MCF 10A (cell line): ENCODE data around the gene CST9. TPM values are rescaled to one million over a fixed set of nuclear protein-coding genes. Genes with fewer than 3 reads are reported as not detected.

Experiments
- BruUV-seq: library from RNA; stranded (reverse); fragments of 400-500 nt; replicated peaks from 2 replicates; lab custom pipeline; 2021; lab: Mats Ljungman, UMichigan
- CTCF ChIA-PET: fragments of 300-600 bp; sonication (Branson Sonifier 250); formaldehyde crosslinking; extraction: SDS; loops from one replicate; lab custom pipeline; 2021; ENCODE audit warnings: antibody characterized with exemption, inconsistent platforms; lab: Yijun Ruan, JAX
- POLR2A ChIA-PET: fragments of 300-600, 350-650 bp; sonication (Branson Sonifier 250); formaldehyde crosslinking; extraction: SDS; loops from one replicate; lab custom pipeline; 2020; ENCODE audit warnings: antibody characterized with exemption, inconsistent platforms; lab: Yijun Ruan, JAX
- DNase-seq: peaks from one replicate; pipeline ENCODE4 v3.0.0-alpha.2; 2018; ENCODE audit not compliant: unreplicated experiment
- H3K27ac Mint-ChIP-seq: one replicate; pipeline ENCODE4 v1.8.0; 2022; ENCODE audit warnings: mild to moderate bottlenecking, low read depth, mixed read lengths; ENCODE audit not compliant: unreplicated experiment
- H3K27me3 Mint-ChIP-seq: one replicate; pipeline ENCODE4 v1.8.0; 2022; ENCODE audit warnings: mixed read lengths; ENCODE audit not compliant: insufficient read depth, unreplicated experiment
- H3K36me3 Mint-ChIP-seq: one replicate; pipeline ENCODE4 v1.8.0; 2022; ENCODE audit warnings: mild to moderate bottlenecking, moderate library complexity, mixed read lengths; ENCODE audit not compliant: insufficient read depth, unreplicated experiment
- H3K4me1 Mint-ChIP-seq: one replicate; pipeline ENCODE4 v1.8.0; 2022; ENCODE audit warnings: mixed read lengths; ENCODE audit not compliant: insufficient read depth, unreplicated experiment
- H3K4me3 Mint-ChIP-seq: one replicate; pipeline ENCODE4 v1.8.0; 2022; ENCODE audit warnings: mild to moderate bottlenecking, moderate library complexity, mixed read lengths; ENCODE audit not compliant: unreplicated experiment
- H3K9me3 Mint-ChIP-seq: one replicate; pipeline ENCODE4 v1.8.0; 2022; ENCODE audit warnings: mixed read lengths; ENCODE audit not compliant: unreplicated experiment
- intact Hi-C: fragments of 100-400 bp; cut with micrococcal nuclease; formaldehyde crosslinking; loops from 2 replicates; pipeline ENCODE4 v1.14.1; 2022
- total RNA-seq: library from RNA; stranded (reverse); gene quantifications from 2 replicates; pipeline ENCODE4 v1.2.3, GENCODE V29; 2022
- TF ChIP-seq, protein P1 (sequence below): fragments of 200-600 bp; IDR thresholded peaks from one replicate; pipeline ENCODE4 v1.8.0; 2022; ENCODE audit warnings: antibody characterized with exemption, mild to moderate bottlenecking; ENCODE audit not compliant: unreplicated experiment

The CST9 gene
- total RNA-seq, 1 experiment from 2014 or later, result not detected

GRCh38 chr20:23598481-23598880, 7.2 kb downstream of the CST9 start:
- CTCF ChIA-PET, result interaction anchor here (0.5 to 17.1 kb wide), 5 partner anchors 9 to 157 kb away, joined by 3 to 541 read pairs (median 5); partner anchors contain the start of gene CSTL1
- Mint-ChIP-seq H3K4me3 (no peak overlapping the region), H3K36me3 (no peaks in the 10 kb centered on the region), H3K4me1 (peaks cover 10% of the 10 kb centered on the region), H3K27ac (no peak overlapping the region), H3K9me3 (no peaks in the 10 kb centered on the region), H3K27me3 (no peaks in the 10 kb centered on the region)
- no TSS peak for BruUV-seq
- POLR2A ChIA-PET, result interaction anchor here (0.9 to 1.2 kb wide), 2 partner anchors 155 to 237 kb away, joined by 3 to 4 read pairs; partner anchors contain the start of gene GZF1
- TF ChIP-seq, protein P1, sequence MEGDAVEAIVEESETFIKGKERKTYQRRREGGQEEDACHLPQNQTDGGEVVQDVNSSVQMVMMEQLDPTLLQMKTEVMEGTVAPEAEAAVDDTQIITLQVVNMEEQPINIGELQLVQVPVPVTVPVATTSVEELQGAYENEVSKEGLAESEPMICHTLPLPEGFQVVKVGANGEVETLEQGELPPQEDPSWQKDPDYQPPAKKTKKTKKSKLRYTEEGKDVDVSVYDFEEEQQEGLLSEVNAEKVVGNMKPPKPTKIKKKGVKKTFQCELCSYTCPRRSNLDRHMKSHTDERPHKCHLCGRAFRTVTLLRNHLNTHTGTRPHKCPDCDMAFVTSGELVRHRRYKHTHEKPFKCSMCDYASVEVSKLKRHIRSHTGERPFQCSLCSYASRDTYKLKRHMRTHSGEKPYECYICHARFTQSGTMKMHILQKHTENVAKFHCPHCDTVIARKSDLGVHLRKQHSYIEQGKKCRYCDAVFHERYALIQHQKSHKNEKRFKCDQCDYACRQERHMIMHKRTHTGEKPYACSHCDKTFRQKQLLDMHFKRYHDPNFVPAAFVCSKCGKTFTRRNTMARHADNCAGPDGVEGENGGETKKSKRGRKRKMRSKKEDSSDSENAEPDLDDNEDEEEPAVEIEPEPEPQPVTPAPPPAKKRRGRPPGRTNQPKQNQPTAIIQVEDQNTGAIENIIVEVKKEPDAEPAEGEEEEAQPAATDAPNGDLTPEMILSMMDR, result no peak
- no peak for DNase-seq
- intact Hi-C loops, result no loop called here

- no TSS peak for BruUV-seq
- peak; percentile 32 for DNase-seq
- H3K27ac Mint-ChIP-seq, result no peak overlapping the region
- no peaks in the 10 kb centered on the region for H3K36me3 Mint-ChIP-seq
- ChIA-PET CTCF (interaction anchor here (4.2 to 17.1 kb wide), 2 partner anchors 10 to 155 kb away, joined by 18 to 541 read pairs; partner anchors contain the start of gene CSTL1), POLR2A (interaction anchor here (0.7 kb wide), 1 partner anchor 10 kb away, joined by 3 read pairs; no protein-coding TSS in a partner anchor)
- no peaks in the 10 kb centered on the region for H3K27me3 Mint-ChIP-seq
- H3K4me1 Mint-ChIP-seq, result peaks cover 10% of the 10 kb centered on the region
- H3K9me3 Mint-ChIP-seq, result no peaks in the 10 kb centered on the region
- H3K4me3 Mint-ChIP-seq, result no peak overlapping the region
- TF ChIP-seq, protein P1, result no peak
- intact Hi-C loops, result no loop called here
Observed at GRCh38 chr20:23596579-23597250, 9.0 kb downstream of the CST9 start.

GRCh38 chr20:23595941-23596340, 9.8 kb downstream of the CST9 start:
- ChIA-PET POLR2A (interaction anchor here (0.6 to 0.7 kb wide), 3 partner anchors 9 to 890 kb away, joined by 3 read pairs; no protein-coding TSS in a partner anchor), CTCF (interaction anchor here (4.2 to 17.1 kb wide), 2 partner anchors 11 to 154 kb away, joined by 18 to 541 read pairs; partner anchors contain the start of gene CSTL1)
- Mint-ChIP-seq H3K4me1 (peaks cover 10% of the 10 kb centered on the region), H3K36me3 (no peaks in the 10 kb centered on the region), H3K27ac (no peak overlapping the region), H3K4me3 (no peak overlapping the region), H3K27me3 (no peaks in the 10 kb centered on the region), H3K9me3 (no peaks in the 10 kb centered on the region)
- no TSS peak for BruUV-seq
- no peak for DNase-seq
- TF ChIP-seq, protein P1, result no peak
- intact Hi-C loops, result no loop called here
